Ishikawa (cell line): ENCODE data around the gene PDIA5.

Source experiments
- EP300 ChIP-seq: IDR thresholded peaks from 2 replicates; pipeline ENCODE4 v1.6.1; 2012; ENCODE audit warnings: borderline replicate concordance
- FOXM1 ChIP-seq: IDR thresholded peaks from 2 replicates; pipeline ENCODE4 v1.6.1; 2012; ENCODE audit warnings: low read depth, borderline replicate concordance
- NFIC ChIP-seq: IDR thresholded peaks from 2 replicates; pipeline ENCODE4 v1.6.1; 2012
- RAD21 ChIP-seq: IDR thresholded peaks from 2 replicates; pipeline ENCODE4 v1.6.1; 2012; ENCODE audit warnings: low read depth
- REST ChIP-seq: IDR thresholded peaks from 2 replicates; pipeline ENCODE4 v1.6.1; 2012; ENCODE audit warnings: low read depth, mild to moderate bottlenecking
- TCF12 ChIP-seq: IDR thresholded peaks from 2 replicates; pipeline ENCODE4 v1.6.1; 2012; ENCODE audit warnings: low read depth
- TEAD4 ChIP-seq: IDR thresholded peaks from 2 replicates; pipeline ENCODE4 v1.6.1; 2012
- USF1 ChIP-seq: IDR thresholded peaks from 2 replicates; pipeline ENCODE4 v1.6.1; 2012
- YY1 ChIP-seq: IDR thresholded peaks from 2 replicates; pipeline ENCODE4 v1.6.1; 2012; ENCODE audit warnings: low read depth
- ZBTB7A ChIP-seq: IDR thresholded peaks from 2 replicates; pipeline ENCODE4 v1.6.1; 2012; ENCODE audit warnings: low read depth

- TF ChIP-seq NFIC (no peak), EP300 (no peak), REST (no peak), TCF12 (no peak), ZBTB7A (no peak), FOXM1 (no peak), TEAD4 (no peak), RAD21 (no peak), YY1 (no peak), USF1 (no peak)
Measured at GRCh38 chr3:123096731-123097130, 29.9 kb downstream of the PDIA5 start.
